ENCODE measurements around the gene MPP1. TPM values are rescaled to one million over a fixed set of nuclear protein-coding genes. Genes with fewer than 3 reads are reported as not detected.

MPP1 gene
- total and polyA plus RNA-seq, 2 of the 8 experiments (the other 6 are each of a cell fraction or from before 2014, with no cell fraction given): 7.6 to 13.4 TPM

- TF ChIP-seq, protein P1, sequence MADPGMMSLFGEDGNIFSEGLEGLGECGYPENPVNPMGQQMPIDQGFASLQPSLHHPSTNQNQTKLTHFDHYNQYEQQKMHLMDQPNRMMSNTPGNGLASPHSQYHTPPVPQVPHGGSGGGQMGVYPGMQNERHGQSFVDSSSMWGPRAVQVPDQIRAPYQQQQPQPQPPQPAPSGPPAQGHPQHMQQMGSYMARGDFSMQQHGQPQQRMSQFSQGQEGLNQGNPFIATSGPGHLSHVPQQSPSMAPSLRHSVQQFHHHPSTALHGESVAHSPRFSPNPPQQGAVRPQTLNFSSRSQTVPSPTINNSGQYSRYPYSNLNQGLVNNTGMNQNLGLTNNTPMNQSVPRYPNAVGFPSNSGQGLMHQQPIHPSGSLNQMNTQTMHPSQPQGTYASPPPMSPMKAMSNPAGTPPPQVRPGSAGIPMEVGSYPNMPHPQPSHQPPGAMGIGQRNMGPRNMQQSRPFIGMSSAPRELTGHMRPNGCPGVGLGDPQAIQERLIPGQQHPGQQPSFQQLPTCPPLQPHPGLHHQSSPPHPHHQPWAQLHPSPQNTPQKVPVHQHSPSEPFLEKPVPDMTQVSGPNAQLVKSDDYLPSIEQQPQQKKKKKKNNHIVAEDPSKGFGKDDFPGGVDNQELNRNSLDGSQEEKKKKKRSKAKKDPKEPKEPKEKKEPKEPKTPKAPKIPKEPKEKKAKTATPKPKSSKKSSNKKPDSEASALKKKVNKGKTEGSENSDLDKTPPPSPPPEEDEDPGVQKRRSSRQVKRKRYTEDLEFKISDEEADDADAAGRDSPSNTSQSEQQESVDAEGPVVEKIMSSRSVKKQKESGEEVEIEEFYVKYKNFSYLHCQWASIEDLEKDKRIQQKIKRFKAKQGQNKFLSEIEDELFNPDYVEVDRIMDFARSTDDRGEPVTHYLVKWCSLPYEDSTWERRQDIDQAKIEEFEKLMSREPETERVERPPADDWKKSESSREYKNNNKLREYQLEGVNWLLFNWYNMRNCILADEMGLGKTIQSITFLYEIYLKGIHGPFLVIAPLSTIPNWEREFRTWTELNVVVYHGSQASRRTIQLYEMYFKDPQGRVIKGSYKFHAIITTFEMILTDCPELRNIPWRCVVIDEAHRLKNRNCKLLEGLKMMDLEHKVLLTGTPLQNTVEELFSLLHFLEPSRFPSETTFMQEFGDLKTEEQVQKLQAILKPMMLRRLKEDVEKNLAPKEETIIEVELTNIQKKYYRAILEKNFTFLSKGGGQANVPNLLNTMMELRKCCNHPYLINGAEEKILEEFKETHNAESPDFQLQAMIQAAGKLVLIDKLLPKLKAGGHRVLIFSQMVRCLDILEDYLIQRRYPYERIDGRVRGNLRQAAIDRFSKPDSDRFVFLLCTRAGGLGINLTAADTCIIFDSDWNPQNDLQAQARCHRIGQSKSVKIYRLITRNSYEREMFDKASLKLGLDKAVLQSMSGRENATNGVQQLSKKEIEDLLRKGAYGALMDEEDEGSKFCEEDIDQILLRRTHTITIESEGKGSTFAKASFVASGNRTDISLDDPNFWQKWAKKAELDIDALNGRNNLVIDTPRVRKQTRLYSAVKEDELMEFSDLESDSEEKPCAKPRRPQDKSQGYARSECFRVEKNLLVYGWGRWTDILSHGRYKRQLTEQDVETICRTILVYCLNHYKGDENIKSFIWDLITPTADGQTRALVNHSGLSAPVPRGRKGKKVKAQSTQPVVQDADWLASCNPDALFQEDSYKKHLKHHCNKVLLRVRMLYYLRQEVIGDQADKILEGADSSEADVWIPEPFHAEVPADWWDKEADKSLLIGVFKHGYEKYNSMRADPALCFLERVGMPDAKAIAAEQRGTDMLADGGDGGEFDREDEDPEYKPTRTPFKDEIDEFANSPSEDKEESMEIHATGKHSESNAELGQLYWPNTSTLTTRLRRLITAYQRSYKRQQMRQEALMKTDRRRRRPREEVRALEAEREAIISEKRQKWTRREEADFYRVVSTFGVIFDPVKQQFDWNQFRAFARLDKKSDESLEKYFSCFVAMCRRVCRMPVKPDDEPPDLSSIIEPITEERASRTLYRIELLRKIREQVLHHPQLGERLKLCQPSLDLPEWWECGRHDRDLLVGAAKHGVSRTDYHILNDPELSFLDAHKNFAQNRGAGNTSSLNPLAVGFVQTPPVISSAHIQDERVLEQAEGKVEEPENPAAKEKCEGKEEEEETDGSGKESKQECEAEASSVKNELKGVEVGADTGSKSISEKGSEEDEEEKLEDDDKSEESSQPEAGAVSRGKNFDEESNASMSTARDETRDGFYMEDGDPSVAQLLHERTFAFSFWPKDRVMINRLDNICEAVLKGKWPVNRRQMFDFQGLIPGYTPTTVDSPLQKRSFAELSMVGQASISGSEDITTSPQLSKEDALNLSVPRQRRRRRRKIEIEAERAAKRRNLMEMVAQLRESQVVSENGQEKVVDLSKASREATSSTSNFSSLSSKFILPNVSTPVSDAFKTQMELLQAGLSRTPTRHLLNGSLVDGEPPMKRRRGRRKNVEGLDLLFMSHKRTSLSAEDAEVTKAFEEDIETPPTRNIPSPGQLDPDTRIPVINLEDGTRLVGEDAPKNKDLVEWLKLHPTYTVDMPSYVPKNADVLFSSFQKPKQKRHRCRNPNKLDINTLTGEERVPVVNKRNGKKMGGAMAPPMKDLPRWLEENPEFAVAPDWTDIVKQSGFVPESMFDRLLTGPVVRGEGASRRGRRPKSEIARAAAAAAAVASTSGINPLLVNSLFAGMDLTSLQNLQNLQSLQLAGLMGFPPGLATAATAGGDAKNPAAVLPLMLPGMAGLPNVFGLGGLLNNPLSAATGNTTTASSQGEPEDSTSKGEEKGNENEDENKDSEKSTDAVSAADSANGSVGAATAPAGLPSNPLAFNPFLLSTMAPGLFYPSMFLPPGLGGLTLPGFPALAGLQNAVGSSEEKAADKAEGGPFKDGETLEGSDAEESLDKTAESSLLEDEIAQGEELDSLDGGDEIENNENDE (IDR thresholded peaks at IDR 0.05; ENCODE audit: insufficient replicate concordance, low read length): no peak
- TF ChIP-seq SUZ12 (IDR thresholded peaks at IDR 0.05; ENCODE audit: low read length) (no peak), GABPA (IDR thresholded peaks at IDR 0.05; ENCODE audit: borderline replicate concordance, insufficient read depth, low read length) (no peak), ASH2L (IDR thresholded peaks at IDR 0.05; ENCODE audit: low read length) (no peak)
Observed at GRCh38 chrX:154749856-154750255, 55.4 kb downstream of the MPP1 start (continued).

Measured in H1 (cell line).